HepG2 (cell line): ENCODE data around the gene LTBR. TPM values are rescaled to one million over a fixed set of nuclear protein-coding genes. Genes with fewer than 3 reads are reported as not detected.

Source experiments
- ATF1 ChIP-seq: IDR thresholded peaks from 2 replicates; pipeline ENCODE4 v1.6.1; 2016; ENCODE audit warnings: mild to moderate bottlenecking, control low read depth
- ETV5 ChIP-seq: IDR thresholded peaks from 2 replicates; pipeline ENCODE4 v1.6.1; 2018; ENCODE audit warnings: missing biosample characterization, missing genetic modification reagents, inconsistent platforms, borderline replicate concordance
- HOXD1 ChIP-seq: sonication (generic); formaldehyde crosslinking; IDR thresholded peaks from 2 replicates; pipeline ENCODE4 v1.5.0; 2020; ENCODE audit warnings: missing genetic modification reagents
- KLF9 ChIP-seq: IDR thresholded peaks from 2 replicates; pipeline ENCODE4 v1.6.1; 2016; ENCODE audit warnings: low read depth
- KMT2A ChIP-seq: sonication (generic); formaldehyde crosslinking; IDR thresholded peaks from 2 replicates; pipeline ENCODE4 v1.4.0; 2020; ENCODE audit warnings: missing genetic modification reagents
- MLXIP ChIP-seq: sonication (generic); formaldehyde crosslinking; IDR thresholded peaks from 2 replicates; pipeline ENCODE4 v1.9.0; 2021; ENCODE audit warnings: missing genetic modification reagents, borderline replicate concordance
- MTF2 ChIP-seq: sonication (generic); formaldehyde crosslinking; IDR thresholded peaks from 2 replicates; pipeline ENCODE4 v1.5.0; 2020; ENCODE audit warnings: missing genetic modification reagents, borderline replicate concordance
- NFIB ChIP-seq: sonication (generic); formaldehyde crosslinking; IDR thresholded peaks from 2 replicates; pipeline ENCODE4 v1.9.0; 2021; ENCODE audit warnings: missing genetic modification reagents, mild to moderate bottlenecking, borderline replicate concordance
- SETDB1 ChIP-seq: sonication (generic); formaldehyde crosslinking; IDR thresholded peaks from 2 replicates; pipeline ENCODE4 v1.5.1; 2020; ENCODE audit warnings: missing genetic modification reagents, mild to moderate bottlenecking, borderline replicate concordance
- SKIL ChIP-seq: sonication (generic); formaldehyde crosslinking; IDR thresholded peaks from 2 replicates; pipeline ENCODE4 v1.8.0; 2022; ENCODE audit warnings: missing genetic modification reagents, mild to moderate bottlenecking, moderate library complexity, borderline replicate concordance
- SP2 ChIP-seq: sonication (generic); formaldehyde crosslinking; IDR thresholded peaks from 2 replicates; pipeline ENCODE4 v1.5.1; 2020; ENCODE audit warnings: mild to moderate bottlenecking, missing genetic modification reagents
- TCF7 ChIP-seq: sonication (generic); IDR thresholded peaks from 2 replicates; pipeline ENCODE4 v1.6.1; 2016; ENCODE audit warnings: antibody characterized with exemption, low read depth
- TOE1 ChIP-seq: sonication (generic); formaldehyde crosslinking; IDR thresholded peaks from 2 replicates; pipeline ENCODE4 v1.4.0; 2020; ENCODE audit warnings: mild to moderate bottlenecking, missing genetic modification reagents
- TRIM24 ChIP-seq: sonication (generic); formaldehyde crosslinking; IDR thresholded peaks from 2 replicates; pipeline ENCODE4 v1.8.0; 2022; ENCODE audit warnings: mild to moderate bottlenecking, missing genetic modification reagents
- ZMYM4 ChIP-seq: sonication (generic); formaldehyde crosslinking; IDR thresholded peaks from 2 replicates; pipeline ENCODE4 v1.8.1; 2023; ENCODE audit warnings: mild to moderate bottlenecking, missing genetic modification reagents
- ZNF264 ChIP-seq: sonication (generic); formaldehyde crosslinking; IDR thresholded peaks from 2 replicates; pipeline ENCODE4 v1.4.0; 2020; ENCODE audit warnings: missing genetic modification reagents
- ZNF414 ChIP-seq: sonication (generic); formaldehyde crosslinking; IDR thresholded peaks from 2 replicates; pipeline ENCODE4 v1.5.0; 2020; ENCODE audit warnings: missing genetic modification reagents
- ZNF431 ChIP-seq: sonication (generic); formaldehyde crosslinking; IDR thresholded peaks from 2 replicates; pipeline ENCODE4 v1.9.0; 2022; ENCODE audit warnings: missing genetic modification reagents, low read depth, mild to moderate bottlenecking, borderline replicate concordance
- ZNF557 ChIP-seq: sonication (generic); formaldehyde crosslinking; IDR thresholded peaks from 2 replicates; pipeline ENCODE4 v1.4.0; 2020; ENCODE audit warnings: missing genetic modification reagents
- ZNF577 ChIP-seq: sonication (generic); formaldehyde crosslinking; IDR thresholded peaks from 2 replicates; pipeline ENCODE4 v1.4.0; 2020; ENCODE audit warnings: mild to moderate bottlenecking, low read depth, missing genetic modification reagents, borderline replicate concordance
- ZNF629 ChIP-seq: sonication (generic); formaldehyde crosslinking; conservative IDR thresholded peaks from 2 replicates; pipeline ENCODE4 v1.5.0; 2020; ENCODE audit warnings: missing genetic modification reagents
- polyA plus RNA-seq, 8 experiments: library from polyadenylated mRNA; depleted of rRNA in 3 of 8; stranded (reverse) in 7 of 8; unstranded in 1 of 8; fragments of >200 nt; fragmentation: Illumina TruSeq in 4 of 8; extraction: Trizol in 4 of 8; gene quantifications; 2 replicates each; pipeline versions ENCODE4 v1.2.1 to v1.2.3, GENCODE V29; 2011 to 2016; ENCODE audit warnings: low read depth in 4 of 8, missing spikeins in 1 of 8, mixed read lengths in 1 of 8; ENCODE audit not compliant: insufficient read depth in 1 of 8
- total RNA-seq, 5 experiments: library from RNA; depleted of rRNA; stranded (reverse); fragments of >200 nt; fragmentation: Illumina TruSeq; extraction: Trizol; gene quantifications; 2 replicates each; pipeline ENCODE4 v1.2.3, GENCODE V29; 2016; ENCODE audit warnings: low read depth in 1 of 5

Gene LTBR
- total and polyA plus RNA-seq, 2 of the 13 experiments (the other 11 are each of a cell fraction or from before 2014, with no cell fraction given): 31.4 to 34.8 TPM

GRCh38 chr12:6383572-6384498, at the start of gene LTBR (continued):
- peak; percentile 75; the same call in 1 of the 2 replicates for TF ChIP-seq TOE1 (CRISPR knock-in tag)
- peak; percentile 81 for TF ChIP-seq SKIL (CRISPR knock-in tag)
- TF ChIP-seq SP2 (CRISPR knock-in tag): no peak; the same call in 1 of the 2 replicates
- TF ChIP-seq MLXIP (CRISPR knock-in tag): no peak
- TF ChIP-seq NFIB (CRISPR knock-in tag): no peak
- TF ChIP-seq ZNF577: no peak
- TF ChIP-seq TCF7: no peak
- no peak for TF ChIP-seq TRIM24
- peak; percentile 50; the same call in 1 of the 2 replicates for TF ChIP-seq HOXD1 (CRISPR knock-in tag)
- TF ChIP-seq ZNF264 (CRISPR knock-in tag): peak; percentile 65; the same call in 1 of the 2 replicates
- TF ChIP-seq ZNF431 (CRISPR knock-in tag): peak; percentile 82; the same call in 1 of the 2 replicates
- no peak for TF ChIP-seq ATF1 (CRISPR knock-in tag)
- no peak for TF ChIP-seq ZNF557
- peak; percentile 84 for TF ChIP-seq ZMYM4 (CRISPR knock-in tag)
- TF ChIP-seq ETV5 (CRISPR knock-in tag): peak; percentile 93
- peak; percentile 49; the same call in 1 of the 2 replicates for TF ChIP-seq SETDB1 (CRISPR knock-in tag)
- TF ChIP-seq MTF2: peak; percentile 93
- peak; percentile 97 for TF ChIP-seq ZNF414 (CRISPR knock-in tag)
- peak; percentile 68 for TF ChIP-seq KMT2A (CRISPR knock-in tag)
- no peak for TF ChIP-seq KLF9 (CRISPR knock-in tag)
- TF ChIP-seq ZNF629: no peak; the same call in 1 of the 2 replicates
